ENCODE results near the gene PACRG. TPM values are rescaled to one million over a fixed set of nuclear protein-coding genes. Genes with fewer than 3 reads are reported as not detected.

Gene PACRG
- total RNA-seq, 4 donors from 2014 or later, result 1.5 to 10.4 (median 2.1) TPM

GRCh38 chr6:162711376-162711775, 16.4 kb upstream of the PACRG start:
- Histone ChIP-seq H3K27me3 (no peaks in the 10 kb centered on the region), H3K4me1 (peaks cover 0 to 4% (median 0%) of the 10 kb centered on the region in 4 donors), H3K27ac (no peak overlapping the region), H3K4me3 (no peak overlapping the region), H3K36me3 (no peaks in the 10 kb centered on the region), H3K9me3 (no peaks in the 10 kb centered on the region)
- DNase-seq (ENCODE audit: low spot score in 2 of 2), result no peak
- TF ChIP-seq POLR2A (IDR thresholded peaks at IDR 0.05), result no peak
- WGBS, 2 donors, result 92 to 95% methylated on average over 4 of the region's 4 CpGs

- Histone ChIP-seq H3K4me1 (no peaks in the 10 kb centered on the region), H3K36me3 (no peaks in the 10 kb centered on the region), H3K9me3 (no peaks in the 10 kb centered on the region), H3K27ac (no peak overlapping the region), H3K27me3 (no peaks in the 10 kb centered on the region), H3K4me3 (no peak overlapping the region)
- 93 to 94% methylated on average over 2 of the region's 2 CpGs for WGBS, 2 donors
- no peak for TF ChIP-seq POLR2A (IDR thresholded peaks at IDR 0.05)
- no peak for TF ChIP-seq EP300 (IDR thresholded peaks at IDR 0.05)
- TF ChIP-seq CTCF (IDR thresholded peaks at IDR 0.05), result no peak
- no peak for DNase-seq (ENCODE audit: low spot score in 2 of 2)
Observed at GRCh38 chr6:162712694-162713093, 15.1 kb upstream of the PACRG start.

GRCh38 chr6:162713974-162714780, 13.6 kb upstream of the PACRG start:
- DNase-seq (ENCODE audit: low spot score in 2 of 2), result no peak
- TF ChIP-seq POLR2A (IDR thresholded peaks at IDR 0.05), result no peak
- TF ChIP-seq CTCF (IDR thresholded peaks at IDR 0.05), result no peak
- no peak for TF ChIP-seq EP300 (IDR thresholded peaks at IDR 0.05)
- Histone ChIP-seq H3K27ac (no peak overlapping the region), H3K4me3 (no peak overlapping the region), H3K4me1 (no peaks in the 10 kb centered on the region), H3K27me3 (no peaks in the 10 kb centered on the region), H3K36me3 (no peaks in the 10 kb centered on the region), H3K9me3 (no peaks in the 10 kb centered on the region)
- WGBS, 2 donors, result 87 to 88% methylated on average over 13 of the region's 13 CpGs

- Histone ChIP-seq H3K27ac (no peak overlapping the region), H3K36me3 (no peaks in the 10 kb centered on the region), H3K4me3 (no peak overlapping the region), H3K9me3 (no peaks in the 10 kb centered on the region), H3K4me1 (no peaks in the 10 kb centered on the region), H3K27me3 (no peaks in the 10 kb centered on the region)
- no peak for TF ChIP-seq EP300 (IDR thresholded peaks at IDR 0.05)
- no peak for TF ChIP-seq CTCF (IDR thresholded peaks at IDR 0.05)
- TF ChIP-seq POLR2A (IDR thresholded peaks at IDR 0.05), result no peak
- 96 to 97% methylated on average over 6 of the region's 6 CpGs for WGBS, 2 donors
- DNase-seq (ENCODE audit: low spot score in 2 of 2), result no peak
Observed at GRCh38 chr6:162715601-162716000, 12.2 kb upstream of the PACRG start.

GRCh38 chr6:162719528-162719927, 8.2 kb upstream of the PACRG start:
- no peak overlapping the region for H3K27ac ChIP-seq
- H3K4me3 ChIP-seq, result no peak overlapping the region
- TF ChIP-seq CTCF (IDR thresholded peaks at IDR 0.05), result no peak
- TF ChIP-seq POLR2A (IDR thresholded peaks at IDR 0.05), result no peak
- no peak for TF ChIP-seq EP300 (IDR thresholded peaks at IDR 0.05)
- no peak for DNase-seq (ENCODE audit: low spot score in 2 of 2)
- no peaks in the 10 kb centered on the region for H3K9me3 ChIP-seq
- H3K27me3 ChIP-seq, result no peaks in the 10 kb centered on the region
- WGBS, 2 donors, result 58 to 74% methylated on average over 1 of the region's 1 CpG
- no peaks in the 10 kb centered on the region for H3K36me3 ChIP-seq
- no peaks in the 10 kb centered on the region for H3K4me1 ChIP-seq
